SW 1271 (cell line): Measurements from ENCODE around the gene GCNT2.
"Not testable (repeated sequence)": the region's sequence is repeated elsewhere in the genome, so short reads cannot be mapped to it uniquely, and the experiment has no call there.

Experiments
- DNase-seq, 2 experiments: peaks; one replicate each; lab custom pipeline; 2025; lab: John Stamatoyannopoulos, UW

GCNT2 gene

GRCh38 chr6:10660431-10661191, 139.5 kb downstream of the GCNT2 start:
- not testable (repeated sequence) for DNase-seq

- no peak for DNase-seq
These were observed 141.1 kb downstream of the GCNT2 start for GRCh38 chr6:10662207-10662606.

- DNase-seq, result no peak
These were observed 141.6 kb downstream of the GCNT2 start for GRCh38 chr6:10662742-10663141.

- not testable (repeated sequence) for DNase-seq
These were observed 144.4 kb downstream of the GCNT2 start for GRCh38 chr6:10665595-10665994.

- DNase-seq, result no peak
These were observed 147.2 kb downstream of the GCNT2 start for GRCh38 chr6:10668126-10668917.

GRCh38 chr6:10676403-10676802, 155.3 kb downstream of the GCNT2 start:
- no peak for DNase-seq

GRCh38 chr6:10678456-10678855, 157.3 kb downstream of the GCNT2 start:
- DNase-seq, result no peak
